ENCODE measurements around the gene LTBP1. TPM values are rescaled to one million over a fixed set of nuclear protein-coding genes. Genes with fewer than 3 reads are reported as not detected.

The LTBP1 gene
- total and polyA plus RNA-seq, 2 experiments from 2014 or later, result 15.7 to 49.8 TPM

DNA sequence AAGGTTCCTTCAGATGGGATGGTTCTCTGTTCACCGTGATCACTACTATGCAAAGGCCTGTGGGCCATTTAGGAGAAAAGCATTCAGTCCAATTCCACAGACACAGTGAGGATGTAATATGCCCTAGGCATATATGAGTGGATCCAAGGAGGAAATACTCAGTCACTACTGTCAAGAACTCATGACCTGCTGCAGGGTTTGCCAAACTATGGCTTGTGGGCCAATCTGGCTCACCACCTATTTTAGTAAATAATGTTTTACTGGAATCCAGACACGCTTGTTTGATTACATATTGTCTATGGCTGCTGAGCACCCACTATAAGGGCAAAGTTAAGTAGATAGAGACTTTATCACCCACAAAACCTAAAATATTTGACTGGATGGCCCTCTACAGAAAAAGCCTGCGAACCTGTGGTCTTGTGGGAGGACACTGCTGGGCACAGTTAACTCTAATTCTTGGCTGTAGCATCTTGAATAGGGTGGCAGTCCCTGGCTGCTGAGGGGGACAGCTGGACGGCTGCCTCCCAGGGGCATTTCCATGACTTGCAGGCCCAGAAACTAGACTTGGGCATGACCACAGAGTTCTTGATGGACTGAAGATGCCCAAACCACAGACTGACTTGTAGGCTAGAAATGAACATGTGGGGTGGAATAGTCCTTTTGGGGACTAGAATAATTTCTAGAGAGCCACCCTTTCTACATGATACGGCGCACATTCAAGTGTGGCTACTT is 20.6 kb upstream of the LTBP1 start:
- no peak for DNase-seq (ENCODE audit: low spot score)
- no peaks in the 10 kb centered on the region for H3F3A ChIP-seq (replicated peaks; ENCODE audit: low read depth)
- peaks cover 9% of the 10 kb centered on the region for H3K27me3 Mint-ChIP-seq (ENCODE audit: insufficient read depth, low read depth, poor library complexity)
- H3K36me3 Mint-ChIP-seq (ENCODE audit: low read depth), result no peaks in the 10 kb centered on the region
- no peak overlapping the region for H3K4me3 ChIP-seq
- H3K4me3 Mint-ChIP-seq, result no peak overlapping the region; the same call in 2 of the 3 replicates
- ATAC-seq, result no peak
- peaks cover 20% of the 10 kb centered on the region; the same call in 1 of the 2 replicates for H3K9me2 ChIP-seq (ENCODE audit: insufficient read depth)
- H3K36me3 ChIP-seq (ENCODE audit: insufficient read depth), result no peaks in the 10 kb centered on the region
- no peaks in the 10 kb centered on the region for H3K79me2 ChIP-seq (replicated peaks; ENCODE audit: insufficient read depth)
- no peak overlapping the region for H3K4me2 ChIP-seq
- peaks cover 3% of the 10 kb centered on the region; the same call in 1 of the 3 replicates for H3K9me3 Mint-ChIP-seq
- peaks cover 19% of the 10 kb centered on the region for H3K4me1 Mint-ChIP-seq
- no peaks in the 10 kb centered on the region for H4K20me1 ChIP-seq (replicated peaks; ENCODE audit: insufficient read depth)
- H3K27me3 ChIP-seq (ENCODE audit: insufficient read depth), result no peaks in the 10 kb centered on the region
- no peak overlapping the region for H3K27ac ChIP-seq (ENCODE audit: low read depth)
- peaks cover 2% of the 10 kb centered on the region for H3K4me1 ChIP-seq (ENCODE audit: insufficient read depth)
- H2AFZ ChIP-seq, result no peak overlapping the region
- TF ChIP-seq, protein P1, sequence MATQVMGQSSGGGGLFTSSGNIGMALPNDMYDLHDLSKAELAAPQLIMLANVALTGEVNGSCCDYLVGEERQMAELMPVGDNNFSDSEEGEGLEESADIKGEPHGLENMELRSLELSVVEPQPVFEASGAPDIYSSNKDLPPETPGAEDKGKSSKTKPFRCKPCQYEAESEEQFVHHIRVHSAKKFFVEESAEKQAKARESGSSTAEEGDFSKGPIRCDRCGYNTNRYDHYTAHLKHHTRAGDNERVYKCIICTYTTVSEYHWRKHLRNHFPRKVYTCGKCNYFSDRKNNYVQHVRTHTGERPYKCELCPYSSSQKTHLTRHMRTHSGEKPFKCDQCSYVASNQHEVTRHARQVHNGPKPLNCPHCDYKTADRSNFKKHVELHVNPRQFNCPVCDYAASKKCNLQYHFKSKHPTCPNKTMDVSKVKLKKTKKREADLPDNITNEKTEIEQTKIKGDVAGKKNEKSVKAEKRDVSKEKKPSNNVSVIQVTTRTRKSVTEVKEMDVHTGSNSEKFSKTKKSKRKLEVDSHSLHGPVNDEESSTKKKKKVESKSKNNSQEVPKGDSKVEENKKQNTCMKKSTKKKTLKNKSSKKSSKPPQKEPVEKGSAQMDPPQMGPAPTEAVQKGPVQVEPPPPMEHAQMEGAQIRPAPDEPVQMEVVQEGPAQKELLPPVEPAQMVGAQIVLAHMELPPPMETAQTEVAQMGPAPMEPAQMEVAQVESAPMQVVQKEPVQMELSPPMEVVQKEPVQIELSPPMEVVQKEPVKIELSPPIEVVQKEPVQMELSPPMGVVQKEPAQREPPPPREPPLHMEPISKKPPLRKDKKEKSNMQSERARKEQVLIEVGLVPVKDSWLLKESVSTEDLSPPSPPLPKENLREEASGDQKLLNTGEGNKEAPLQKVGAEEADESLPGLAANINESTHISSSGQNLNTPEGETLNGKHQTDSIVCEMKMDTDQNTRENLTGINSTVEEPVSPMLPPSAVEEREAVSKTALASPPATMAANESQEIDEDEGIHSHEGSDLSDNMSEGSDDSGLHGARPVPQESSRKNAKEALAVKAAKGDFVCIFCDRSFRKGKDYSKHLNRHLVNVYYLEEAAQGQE (IDR thresholded peaks at IDR 0.05; ENCODE audit: unreplicated experiment), result no peak
- TF ChIP-seq NANOG (IDR thresholded peaks at IDR 0.05; ENCODE audit: borderline replicate concordance) (no peak), POLR2AphosphoS5 (IDR thresholded peaks at IDR 0.05; ENCODE audit: low read depth) (no peak), EZH2phosphoT487 (IDR thresholded peaks at IDR 0.05; ENCODE audit: unreplicated experiment) (no peak), JUNB (IDR thresholded peaks at IDR 0.05; ENCODE audit: unreplicated experiment) (no peak), ZNF114 (CRISPR knock-in tag; IDR thresholded peaks at IDR 0.05) (no peak), EZH2 (IDR thresholded peaks at IDR 0.05; ENCODE audit: low read depth, unreplicated experiment) (no peak), ZNF331 (CRISPR knock-in tag; IDR thresholded peaks at IDR 0.05; ENCODE audit: low read depth) (no peak)
- TF ChIP-seq, protein P2, sequence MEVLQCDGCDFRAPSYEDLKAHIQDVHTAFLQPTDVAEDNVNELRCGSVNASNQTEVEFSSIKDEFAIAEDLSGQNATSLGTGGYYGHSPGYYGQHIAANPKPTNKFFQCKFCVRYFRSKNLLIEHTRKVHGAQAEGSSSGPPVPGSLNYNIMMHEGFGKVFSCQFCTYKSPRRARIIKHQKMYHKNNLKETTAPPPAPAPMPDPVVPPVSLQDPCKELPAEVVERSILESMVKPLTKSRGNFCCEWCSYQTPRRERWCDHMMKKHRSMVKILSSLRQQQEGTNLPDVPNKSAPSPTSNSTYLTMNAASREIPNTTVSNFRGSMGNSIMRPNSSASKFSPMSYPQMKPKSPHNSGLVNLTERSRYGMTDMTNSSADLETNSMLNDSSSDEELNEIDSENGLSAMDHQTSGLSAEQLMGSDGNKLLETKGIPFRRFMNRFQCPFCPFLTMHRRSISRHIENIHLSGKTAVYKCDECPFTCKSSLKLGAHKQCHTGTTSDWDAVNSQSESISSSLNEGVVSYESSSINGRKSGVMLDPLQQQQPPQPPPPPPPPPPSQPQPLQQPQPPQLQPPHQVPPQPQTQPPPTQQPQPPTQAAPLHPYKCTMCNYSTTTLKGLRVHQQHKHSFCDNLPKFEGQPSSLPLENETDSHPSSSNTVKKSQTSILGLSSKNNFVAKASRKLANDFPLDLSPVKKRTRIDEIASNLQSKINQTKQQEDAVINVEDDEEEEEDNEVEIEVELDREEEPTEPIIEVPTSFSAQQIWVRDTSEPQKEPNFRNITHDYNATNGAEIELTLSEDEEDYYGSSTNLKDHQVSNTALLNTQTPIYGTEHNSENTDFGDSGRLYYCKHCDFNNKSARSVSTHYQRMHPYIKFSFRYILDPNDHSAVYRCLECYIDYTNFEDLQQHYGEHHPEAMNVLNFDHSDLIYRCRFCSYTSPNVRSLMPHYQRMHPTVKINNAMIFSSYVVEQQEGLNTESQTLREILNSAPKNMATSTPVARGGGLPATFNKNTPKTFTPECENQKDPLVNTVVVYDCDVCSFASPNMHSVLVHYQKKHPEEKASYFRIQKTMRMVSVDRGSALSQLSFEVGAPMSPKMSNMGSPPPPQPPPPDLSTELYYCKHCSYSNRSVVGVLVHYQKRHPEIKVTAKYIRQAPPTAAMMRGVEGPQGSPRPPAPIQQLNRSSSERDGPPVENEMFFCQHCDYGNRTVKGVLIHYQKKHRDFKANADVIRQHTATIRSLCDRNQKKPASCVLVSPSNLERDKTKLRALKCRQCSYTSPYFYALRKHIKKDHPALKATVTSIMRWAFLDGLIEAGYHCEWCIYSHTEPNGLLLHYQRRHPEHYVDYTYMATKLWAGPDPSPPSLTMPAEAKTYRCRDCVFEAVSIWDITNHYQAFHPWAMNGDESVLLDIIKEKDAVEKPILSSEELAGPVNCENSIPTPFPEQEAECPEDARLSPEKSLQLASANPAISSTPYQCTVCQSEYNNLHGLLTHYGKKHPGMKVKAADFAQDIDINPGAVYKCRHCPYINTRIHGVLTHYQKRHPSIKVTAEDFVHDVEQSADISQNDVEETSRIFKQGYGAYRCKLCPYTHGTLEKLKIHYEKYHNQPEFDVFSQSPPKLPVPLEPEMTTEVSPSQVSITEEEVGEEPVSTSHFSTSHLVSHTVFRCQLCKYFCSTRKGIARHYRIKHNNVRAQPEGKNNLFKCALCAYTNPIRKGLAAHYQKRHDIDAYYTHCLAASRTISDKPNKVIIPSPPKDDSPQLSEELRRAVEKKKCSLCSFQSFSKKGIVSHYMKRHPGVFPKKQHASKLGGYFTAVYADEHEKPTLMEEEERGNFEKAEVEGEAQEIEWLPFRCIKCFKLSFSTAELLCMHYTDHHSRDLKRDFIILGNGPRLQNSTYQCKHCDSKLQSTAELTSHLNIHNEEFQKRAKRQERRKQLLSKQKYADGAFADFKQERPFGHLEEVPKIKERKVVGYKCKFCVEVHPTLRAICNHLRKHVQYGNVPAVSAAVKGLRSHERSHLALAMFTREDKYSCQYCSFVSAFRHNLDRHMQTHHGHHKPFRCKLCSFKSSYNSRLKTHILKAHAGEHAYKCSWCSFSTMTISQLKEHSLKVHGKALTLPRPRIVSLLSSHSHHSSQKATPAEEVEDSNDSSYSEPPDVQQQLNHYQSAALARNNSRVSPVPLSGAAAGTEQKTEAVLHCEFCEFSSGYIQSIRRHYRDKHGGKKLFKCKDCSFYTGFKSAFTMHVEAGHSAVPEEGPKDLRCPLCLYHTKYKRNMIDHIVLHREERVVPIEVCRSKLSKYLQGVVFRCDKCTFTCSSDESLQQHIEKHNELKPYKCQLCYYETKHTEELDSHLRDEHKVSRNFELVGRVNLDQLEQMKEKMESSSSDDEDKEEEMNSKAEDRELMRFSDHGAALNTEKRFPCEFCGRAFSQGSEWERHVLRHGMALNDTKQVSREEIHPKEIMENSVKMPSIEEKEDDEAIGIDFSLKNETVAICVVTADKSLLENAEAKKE (CRISPR knock-in tag; IDR thresholded peaks at IDR 0.05), result no peak
- TF ChIP-seq, protein P3, sequence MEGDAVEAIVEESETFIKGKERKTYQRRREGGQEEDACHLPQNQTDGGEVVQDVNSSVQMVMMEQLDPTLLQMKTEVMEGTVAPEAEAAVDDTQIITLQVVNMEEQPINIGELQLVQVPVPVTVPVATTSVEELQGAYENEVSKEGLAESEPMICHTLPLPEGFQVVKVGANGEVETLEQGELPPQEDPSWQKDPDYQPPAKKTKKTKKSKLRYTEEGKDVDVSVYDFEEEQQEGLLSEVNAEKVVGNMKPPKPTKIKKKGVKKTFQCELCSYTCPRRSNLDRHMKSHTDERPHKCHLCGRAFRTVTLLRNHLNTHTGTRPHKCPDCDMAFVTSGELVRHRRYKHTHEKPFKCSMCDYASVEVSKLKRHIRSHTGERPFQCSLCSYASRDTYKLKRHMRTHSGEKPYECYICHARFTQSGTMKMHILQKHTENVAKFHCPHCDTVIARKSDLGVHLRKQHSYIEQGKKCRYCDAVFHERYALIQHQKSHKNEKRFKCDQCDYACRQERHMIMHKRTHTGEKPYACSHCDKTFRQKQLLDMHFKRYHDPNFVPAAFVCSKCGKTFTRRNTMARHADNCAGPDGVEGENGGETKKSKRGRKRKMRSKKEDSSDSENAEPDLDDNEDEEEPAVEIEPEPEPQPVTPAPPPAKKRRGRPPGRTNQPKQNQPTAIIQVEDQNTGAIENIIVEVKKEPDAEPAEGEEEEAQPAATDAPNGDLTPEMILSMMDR (conservative IDR thresholded peaks at IDR 0.05; ENCODE audit: low read depth in 2 of 2), result no peak
- TF ChIP-seq, protein P4, sequence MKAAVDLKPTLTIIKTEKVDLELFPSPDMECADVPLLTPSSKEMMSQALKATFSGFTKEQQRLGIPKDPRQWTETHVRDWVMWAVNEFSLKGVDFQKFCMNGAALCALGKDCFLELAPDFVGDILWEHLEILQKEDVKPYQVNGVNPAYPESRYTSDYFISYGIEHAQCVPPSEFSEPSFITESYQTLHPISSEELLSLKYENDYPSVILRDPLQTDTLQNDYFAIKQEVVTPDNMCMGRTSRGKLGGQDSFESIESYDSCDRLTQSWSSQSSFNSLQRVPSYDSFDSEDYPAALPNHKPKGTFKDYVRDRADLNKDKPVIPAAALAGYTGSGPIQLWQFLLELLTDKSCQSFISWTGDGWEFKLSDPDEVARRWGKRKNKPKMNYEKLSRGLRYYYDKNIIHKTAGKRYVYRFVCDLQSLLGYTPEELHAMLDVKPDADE (IDR thresholded peaks at IDR 0.05), result no peak
- no peak overlapping the region for H3K27ac Mint-ChIP-seq

Measured in GM23338 (cell line).